ENCODE results near the gene BMP3. TPM values are rescaled to one million over a fixed set of nuclear protein-coding genes. Genes with fewer than 3 reads are reported as not detected.

The BMP3 gene
- total RNA-seq, 1 donor from 2014 or later: not detected

- intact Hi-C loops (cut with DNase I): no loop called here
- no peak for DNase-seq (ENCODE audit: low spot score in 2 of 2)
- no peak for TF ChIP-seq CTCF (IDR thresholded peaks at IDR 0.05)
Measured at GRCh38 chr4:81102107-81102506, 71.6 kb downstream of the BMP3 start.

DNA sequence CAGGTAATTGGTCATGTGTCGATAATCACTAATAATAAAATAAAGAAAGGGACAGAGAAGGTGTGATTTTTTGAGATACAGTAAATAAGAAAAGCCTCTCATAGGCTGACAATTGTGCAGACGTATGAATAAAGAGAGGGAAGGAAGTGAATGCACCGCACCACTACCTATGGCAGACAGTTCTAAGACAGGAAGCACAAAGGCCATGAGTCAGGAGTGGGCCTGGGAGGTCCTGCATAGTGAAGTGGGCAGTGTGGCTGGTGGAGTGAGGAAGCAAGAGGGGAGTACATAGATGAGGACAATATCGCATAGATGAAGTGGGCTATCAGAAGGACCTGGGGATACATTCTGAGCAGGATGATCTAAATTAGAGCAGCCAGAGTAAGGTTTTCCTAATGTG is 75.6 kb downstream of the BMP3 start:
- H3K36me3 ChIP-seq: no peaks in the 10 kb centered on the region
- no peak overlapping the region for H3K4me3 ChIP-seq
- no peaks in the 10 kb centered on the region for H3K4me1 ChIP-seq
- intact Hi-C loops (cut with DNase I): no loop called here
- DNase-seq (ENCODE audit: low spot score in 2 of 2): no peak
- no peaks in the 10 kb centered on the region for H3K9me3 ChIP-seq
- TF ChIP-seq CTCF (IDR thresholded peaks at IDR 0.05): no peak
- no peak overlapping the region for H3K27ac ChIP-seq
- no peaks in the 10 kb centered on the region for H3K27me3 ChIP-seq

More at GRCh38 chr4:81102107-81102506, 71.6 kb downstream of the BMP3 start:
- no peaks in the 10 kb centered on the region for H3K9me3 ChIP-seq
- no peaks in the 10 kb centered on the region for H3K27me3 ChIP-seq
- no peaks in the 10 kb centered on the region for H3K4me1 ChIP-seq
- no peak overlapping the region for H3K4me3 ChIP-seq
- no peaks in the 10 kb centered on the region for H3K36me3 ChIP-seq
- H3K27ac ChIP-seq: no peak overlapping the region

Other genes with a start within 250 kb of the BMP3 start
- gene PRKG2, start 184.5 kb downstream of the BMP3 start, total RNA-seq: not detected